Neuron (in vitro differentiated cells): ENCODE measurements around the gene ARHGAP4.

Experiments
- H2AFZ ChIP-seq: one replicate; pipeline ENCODE4 v1.6.1; 2013; ENCODE audit warnings: low read depth, mild to moderate bottlenecking, inconsistent platforms, low read length, moderate library complexity
- H3K27me3 ChIP-seq: one replicate; pipeline ENCODE4 v1.6.1; 2013; ENCODE audit warnings: low read length; ENCODE audit not compliant: insufficient read depth
- H3K36me3 ChIP-seq: one replicate; pipeline ENCODE4 v1.6.1; 2013; ENCODE audit warnings: low read length; ENCODE audit not compliant: insufficient read depth
- H3K4me1 ChIP-seq: one replicate; pipeline ENCODE4 v1.6.1; 2013; ENCODE audit warnings: low read length; ENCODE audit not compliant: insufficient read depth
- H3K4me3 ChIP-seq: 2 replicates; pipeline ENCODE4 v1.5.1; 2013; ENCODE audit warnings: mild to moderate bottlenecking, low read length, moderate library complexity
- H3K9me3 ChIP-seq: one replicate; pipeline ENCODE4 v1.6.1; 2013; ENCODE audit warnings: low read length

The ARHGAP4 gene

DNA sequence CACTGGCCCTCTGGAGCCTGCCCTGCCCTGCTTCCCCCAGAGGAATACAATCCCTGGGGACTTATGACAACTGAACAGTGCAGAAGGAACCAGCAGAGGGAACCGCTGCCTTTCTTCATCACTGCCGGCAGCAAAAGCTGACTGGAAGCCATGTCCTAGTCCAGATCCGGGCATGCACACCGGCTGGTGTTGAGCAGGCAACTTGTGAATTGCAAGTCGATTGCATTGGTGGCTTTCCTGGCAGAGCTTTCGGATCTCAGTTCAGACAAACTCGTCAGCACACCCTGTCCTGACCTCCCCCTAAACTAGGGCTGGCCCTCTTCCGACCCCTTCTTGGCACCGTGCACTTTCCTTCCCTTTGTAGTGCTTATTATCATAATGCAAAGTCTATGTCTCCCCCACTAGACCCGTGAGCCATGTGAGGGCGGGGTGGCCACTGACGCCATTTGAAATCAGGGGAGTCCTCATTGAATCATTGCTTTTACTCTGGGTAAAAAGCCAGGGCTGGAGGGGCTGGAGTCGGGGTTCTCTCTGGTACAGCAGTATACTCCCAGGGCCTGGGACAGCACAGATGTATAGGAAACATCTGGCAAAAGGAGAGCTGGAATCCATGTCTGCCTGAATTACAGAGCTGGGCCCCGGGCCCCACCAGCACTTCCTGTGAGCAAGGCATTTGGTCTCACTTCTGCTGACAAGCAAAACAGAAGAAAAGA is 1.8 kb downstream of the ARHGAP4 start:
- H3K27me3 ChIP-seq, result peaks cover 13% of the 10 kb centered on the region
- H3K36me3 ChIP-seq, result no peaks in the 10 kb centered on the region
- H3K9me3 ChIP-seq, result no peaks in the 10 kb centered on the region
- peaks cover 20% of the 10 kb centered on the region for H3K4me1 ChIP-seq
- H2AFZ ChIP-seq, result no peak overlapping the region
- no peak overlapping the region for H3K4me3 ChIP-seq

DNA sequence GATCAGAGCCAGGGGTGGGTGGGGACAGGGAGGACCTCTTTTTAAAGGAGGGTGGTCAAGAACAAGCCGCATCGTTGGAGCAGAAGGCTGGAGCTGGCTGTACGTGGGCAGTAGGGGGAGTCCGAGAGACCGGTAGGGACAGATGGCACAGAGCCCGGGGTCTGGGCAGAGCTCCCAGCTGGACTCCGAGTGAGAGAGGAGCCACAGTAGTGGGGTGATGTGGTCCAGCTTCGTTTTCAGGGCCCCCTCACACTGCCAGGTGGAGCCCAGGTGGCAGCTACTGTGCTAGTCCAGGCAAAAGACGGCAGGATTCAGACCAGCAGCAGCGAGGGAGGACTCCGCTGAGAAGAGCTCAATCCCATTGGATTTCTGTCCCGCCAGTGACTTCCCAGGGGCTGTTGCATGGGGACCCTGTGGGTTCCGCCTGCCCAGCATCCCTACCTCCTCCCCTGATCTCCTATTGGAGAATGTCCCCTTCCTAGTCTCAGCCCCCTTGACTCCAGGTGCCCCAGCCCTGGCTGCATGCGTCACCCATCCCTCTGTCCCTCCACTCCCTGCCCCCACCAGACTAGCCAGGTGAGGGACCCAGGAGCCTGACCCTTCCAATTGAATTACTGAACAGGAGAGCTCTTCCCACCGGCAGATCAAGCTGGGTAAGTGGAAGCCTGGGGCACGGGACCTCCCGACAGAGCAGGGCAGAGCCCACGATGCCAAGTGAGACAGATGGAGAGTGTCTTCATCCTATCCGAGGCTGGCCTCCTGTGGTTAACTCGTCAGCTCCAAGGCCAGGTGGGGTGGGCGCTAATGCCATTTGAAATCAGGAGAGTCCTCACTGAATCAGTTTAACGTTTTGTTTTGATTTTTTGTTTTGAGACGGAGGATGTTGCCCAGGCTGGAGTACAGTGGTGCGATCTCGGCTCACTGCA is 2.9 kb downstream of the ARHGAP4 start:
- peaks cover 15% of the 10 kb centered on the region for H3K27me3 ChIP-seq
- no peak overlapping the region for H3K4me3 ChIP-seq
- no peak overlapping the region for H2AFZ ChIP-seq
- H3K4me1 ChIP-seq, result peaks cover 17% of the 10 kb centered on the region
- H3K9me3 ChIP-seq, result no peaks in the 10 kb centered on the region
- H3K36me3 ChIP-seq, result no peaks in the 10 kb centered on the region

- H2AFZ ChIP-seq, result no peak overlapping the region
- no peak overlapping the region for H3K4me3 ChIP-seq
- no peaks in the 10 kb centered on the region for H3K36me3 ChIP-seq
- H3K27me3 ChIP-seq, result peaks cover 15% of the 10 kb centered on the region
- H3K4me1 ChIP-seq, result peaks cover 13% of the 10 kb centered on the region
- no peaks in the 10 kb centered on the region for H3K9me3 ChIP-seq
Observed at GRCh38 chrX:153921511-153922446, 4.3 kb downstream of the ARHGAP4 start.

- peaks cover 17% of the 10 kb centered on the region for H3K27me3 ChIP-seq
- no peak overlapping the region for H3K4me3 ChIP-seq
- H2AFZ ChIP-seq, result no peak overlapping the region
- no peaks in the 10 kb centered on the region for H3K36me3 ChIP-seq
- no peaks in the 10 kb centered on the region for H3K9me3 ChIP-seq
- H3K4me1 ChIP-seq, result peaks cover 10% of the 10 kb centered on the region
Observed at GRCh38 chrX:153921070-153921469, 5.0 kb downstream of the ARHGAP4 start.

GRCh38 chrX:153920546-153920945 is 5.5 kb downstream of the ARHGAP4 start:
- Histone ChIP-seq H2AFZ (no peak overlapping the region), H3K27me3 (peaks cover 21% of the 10 kb centered on the region), H3K36me3 (no peaks in the 10 kb centered on the region), H3K4me1 (peaks cover 10% of the 10 kb centered on the region), H3K9me3 (no peaks in the 10 kb centered on the region), H3K4me3 (no peak overlapping the region)

DNA sequence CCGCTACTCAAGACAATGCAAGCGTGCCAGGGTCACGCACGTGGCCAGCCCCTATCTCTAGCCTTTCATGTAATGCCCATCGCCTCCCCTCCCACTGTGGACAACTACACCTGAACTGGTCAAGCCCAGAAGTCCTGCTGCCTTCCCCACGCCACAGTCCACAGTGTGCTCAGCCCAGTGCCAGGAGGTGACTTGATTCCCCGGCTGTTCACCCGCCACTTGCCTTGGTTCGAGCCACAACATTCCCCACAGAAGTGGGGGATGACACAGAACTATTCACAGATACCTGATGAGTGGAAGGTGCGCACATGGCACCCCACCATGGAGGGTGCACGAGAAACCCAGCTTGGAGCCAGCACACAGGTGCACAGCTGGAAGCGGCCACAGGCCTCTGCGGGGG is 6.8 kb downstream of the ARHGAP4 start:
- Histone ChIP-seq H3K4me1 (peaks cover 10% of the 10 kb centered on the region), H3K9me3 (no peaks in the 10 kb centered on the region), H3K4me3 (no peak overlapping the region), H3K36me3 (no peaks in the 10 kb centered on the region), H2AFZ (no peak overlapping the region), H3K27me3 (peaks cover 19% of the 10 kb centered on the region)

- peaks cover 22% of the 10 kb centered on the region for H3K27me3 ChIP-seq
- H2AFZ ChIP-seq, result no peak overlapping the region
- H3K4me3 ChIP-seq, result no peak overlapping the region
Observed at GRCh38 chrX:153917869-153918268, 8.2 kb downstream of the ARHGAP4 start.

GRCh38 chrX:153913701-153914100 is 12.4 kb downstream of the ARHGAP4 start:
- H3K36me3 ChIP-seq, result no peaks in the 10 kb centered on the region
- H3K27me3 ChIP-seq, result peaks cover 12% of the 10 kb centered on the region
- H3K4me3 ChIP-seq, result no peak overlapping the region
- H3K4me1 ChIP-seq, result no peaks in the 10 kb centered on the region
- no peak overlapping the region for H2AFZ ChIP-seq
- H3K9me3 ChIP-seq, result no peaks in the 10 kb centered on the region

More at GRCh38 chrX:153917869-153918268, 8.2 kb downstream of the ARHGAP4 start:
- Histone ChIP-seq H3K4me1 (peaks cover 10% of the 10 kb centered on the region), H3K36me3 (no peaks in the 10 kb centered on the region), H3K9me3 (no peaks in the 10 kb centered on the region)

DNA sequence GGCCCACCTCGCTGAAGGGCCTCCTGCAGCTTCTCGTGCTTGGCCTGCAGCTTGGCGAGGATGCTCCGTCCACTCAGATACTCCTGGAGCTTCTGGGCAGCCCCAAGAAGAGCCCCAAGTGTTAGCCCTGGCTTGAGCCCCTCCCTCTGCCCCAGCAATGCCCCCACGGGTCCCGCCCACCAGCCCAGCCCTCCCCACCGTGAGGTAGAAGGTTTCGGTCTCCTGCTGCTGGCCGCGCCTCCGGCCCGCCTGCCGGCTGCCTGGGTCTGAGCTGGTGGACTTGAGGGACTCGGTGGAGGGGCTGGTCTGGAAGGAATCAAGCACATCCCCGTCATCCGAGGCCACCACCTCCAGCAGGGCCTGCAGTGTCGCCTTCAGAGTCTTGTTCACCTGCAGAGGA is 12.9 kb downstream of the ARHGAP4 start:
- H3K9me3 ChIP-seq, result no peaks in the 10 kb centered on the region

DNA sequence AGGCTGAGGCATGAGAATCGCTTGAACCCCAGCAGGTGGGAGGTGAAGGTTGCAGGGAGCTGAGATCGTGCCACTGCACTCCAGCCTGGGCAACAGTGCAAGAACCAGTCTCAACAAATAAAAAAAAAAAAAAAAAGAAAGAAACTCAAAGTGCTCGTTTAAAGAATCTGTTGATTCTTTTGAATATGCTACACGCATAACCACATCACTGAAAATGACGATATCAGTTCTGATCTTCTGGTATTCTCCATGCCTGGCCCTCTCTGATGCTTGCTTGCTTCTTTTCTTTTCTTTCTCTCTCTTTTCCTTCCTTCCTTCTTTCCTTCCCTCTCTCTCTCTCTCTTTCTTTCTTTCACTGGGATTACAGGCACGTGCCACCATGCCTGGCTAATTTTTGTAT is 14.3 kb downstream of the ARHGAP4 start:
- no peak overlapping the region for H2AFZ ChIP-seq
- no peaks in the 10 kb centered on the region for H3K9me3 ChIP-seq
- H3K27me3 ChIP-seq, result peaks cover 22% of the 10 kb centered on the region
- H3K4me3 ChIP-seq, result no peak overlapping the region
- H3K4me1 ChIP-seq, result no peaks in the 10 kb centered on the region
- no peaks in the 10 kb centered on the region for H3K36me3 ChIP-seq

More for the DNA sequence above, 12.9 kb downstream of the ARHGAP4 start:
- Histone ChIP-seq H3K4me1 (no peaks in the 10 kb centered on the region), H2AFZ (no peak overlapping the region), H3K36me3 (no peaks in the 10 kb centered on the region), H3K27me3 (peaks cover 12% of the 10 kb centered on the region), H3K4me3 (no peak overlapping the region)

- H2AFZ ChIP-seq, result no peak overlapping the region
- H3K36me3 ChIP-seq, result no peaks in the 10 kb centered on the region
- no peaks in the 10 kb centered on the region for H3K4me1 ChIP-seq
- H3K9me3 ChIP-seq, result no peaks in the 10 kb centered on the region
- peaks cover 20% of the 10 kb centered on the region for H3K27me3 ChIP-seq
- no peak overlapping the region for H3K4me3 ChIP-seq
Observed at GRCh38 chrX:153910446-153910845, 15.6 kb downstream of the ARHGAP4 start.

GRCh38 chrX:153909980-153910360 is 16.1 kb downstream of the ARHGAP4 start:
- Histone ChIP-seq H3K4me1 (no peaks in the 10 kb centered on the region), H3K36me3 (no peaks in the 10 kb centered on the region), H2AFZ (no peak overlapping the region), H3K27me3 (peaks cover 20% of the 10 kb centered on the region), H3K4me3 (no peak overlapping the region), H3K9me3 (no peaks in the 10 kb centered on the region)
